ENCODE measurements around the gene ATXN1L. TPM values are rescaled to one million over a fixed set of nuclear protein-coding genes. Genes with fewer than 3 reads are reported as not detected.
"Not testable (repeated sequence)": the region's sequence is repeated elsewhere in the genome, so short reads cannot be mapped to it uniquely, and the experiment has no call there.

The ATXN1L gene
- total RNA-seq, 2 experiments from 2014 or later = 15.4 to 16.9 TPM

DNA sequence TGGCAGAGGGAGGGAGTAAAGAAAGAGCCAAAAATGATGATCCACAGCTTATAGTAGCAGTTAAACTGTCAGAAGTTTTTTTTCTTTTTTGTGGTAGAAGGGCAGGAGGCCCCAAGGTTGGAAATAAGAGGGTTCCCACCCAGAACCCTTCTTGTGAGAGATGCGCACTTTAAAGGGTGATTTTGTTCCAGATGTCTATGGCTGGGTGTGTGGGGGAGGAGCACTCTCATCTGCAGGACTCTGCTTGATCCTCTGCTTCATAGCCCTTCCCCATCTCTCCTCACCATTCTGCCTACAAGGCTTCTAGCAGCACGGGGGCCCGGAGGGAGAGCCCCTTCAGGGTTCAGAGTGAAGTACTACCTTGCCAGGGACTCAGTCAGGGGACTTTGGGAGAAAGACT, 6.4 kb downstream of the ATXN1L start:
- POLR2A ChIA-PET = interaction anchor here (0.6 kb wide), 1 partner anchor 53 kb away, joined by 4 read pairs; no protein-coding TSS in a partner anchor
- ATAC-seq = no peak

GRCh38 chr16:71852561-71852960, 6.8 kb downstream of the ATXN1L start:
- Mint-ChIP-seq H3K4me1 (peaks cover 59% of the 10 kb centered on the region), H3K36me3 (ENCODE audit: low read depth) (peaks cover 33% of the 10 kb centered on the region), H3K4me3 (no peak overlapping the region), H3K27ac (no peak overlapping the region), H3K9me3 (ENCODE audit: low read depth) (no peaks in the 10 kb centered on the region), H3K27me3 (no peaks in the 10 kb centered on the region)
- ChIA-PET POLR2A (interaction anchor here (0.5 kb wide), 1 partner anchor 184 kb away, joined by 4 read pairs; no protein-coding TSS in a partner anchor), CTCF (interaction anchor here (0.7 to 1.6 kb wide), 6 partner anchors 9 to 109 kb away, joined by 3 to 8 read pairs (median 4); partner anchors contain the start of gene ZNF821)
- DNase-seq (no peak), ATAC-seq (no peak)
- intact Hi-C loops (cut with DNase I, micrococcal nuclease) = no loop called here

More for the DNA sequence above, 6.4 kb downstream of the ATXN1L start:
- CTCF ChIA-PET = interaction anchor here (0.8 to 1.0 kb wide), 2 partner anchors 21 to 29 kb away, joined by 4 to 8 read pairs; no protein-coding TSS in a partner anchor
- intact Hi-C loops (cut with DNase I, micrococcal nuclease) = no loop called here
- H3K4me1 Mint-ChIP-seq = peaks cover 63% of the 10 kb centered on the region
- H3K27ac Mint-ChIP-seq = no peak overlapping the region
- no peaks in the 10 kb centered on the region for H3K27me3 Mint-ChIP-seq
- H3K9me3 Mint-ChIP-seq (ENCODE audit: low read depth) = no peaks in the 10 kb centered on the region
- no peak overlapping the region for H3K4me3 Mint-ChIP-seq
- DNase-seq = no peak
- H3K36me3 Mint-ChIP-seq (ENCODE audit: low read depth) = peaks cover 30% of the 10 kb centered on the region

DNA sequence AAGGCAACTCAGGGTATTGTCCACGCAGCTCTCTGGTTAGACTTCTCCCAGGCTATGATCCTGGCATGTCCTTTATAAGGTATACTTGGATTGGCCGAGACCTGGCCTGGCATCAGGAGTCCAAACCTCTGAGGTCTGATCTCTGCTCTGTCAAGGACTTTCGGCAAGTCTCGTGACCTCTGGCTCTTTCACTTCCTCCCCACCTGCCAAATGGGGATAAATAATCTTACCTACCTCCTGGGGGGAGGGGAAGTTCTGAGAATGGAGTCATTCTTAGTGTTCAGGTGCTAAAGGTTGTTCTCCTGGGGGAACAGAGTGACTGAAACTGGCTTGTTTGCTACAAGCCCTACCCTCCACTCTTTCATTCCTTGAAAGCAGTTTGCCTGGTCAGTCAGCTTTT, 7.6 kb downstream of the ATXN1L start:
- no peaks in the 10 kb centered on the region for H3K27me3 Mint-ChIP-seq
- ATAC-seq (no peak), DNase-seq (no peak)
- CTCF ChIA-PET = interaction anchor here (0.7 to 1.6 kb wide), 4 partner anchors 10 to 108 kb away, joined by 3 to 6 read pairs (median 4); partner anchors contain the start of gene ZNF821
- intact Hi-C loops (cut with DNase I, micrococcal nuclease) = no loop called here
- POLR2A ChIA-PET = no interaction called here
- no peak overlapping the region for H3K4me3 Mint-ChIP-seq
- peak overlapping the region; percentile 81 for H3K27ac Mint-ChIP-seq
- H3K4me1 Mint-ChIP-seq = peaks cover 52% of the 10 kb centered on the region
- no peaks in the 10 kb centered on the region for H3K9me3 Mint-ChIP-seq (ENCODE audit: low read depth)
- peaks cover 28% of the 10 kb centered on the region for H3K36me3 Mint-ChIP-seq (ENCODE audit: low read depth)

DNA sequence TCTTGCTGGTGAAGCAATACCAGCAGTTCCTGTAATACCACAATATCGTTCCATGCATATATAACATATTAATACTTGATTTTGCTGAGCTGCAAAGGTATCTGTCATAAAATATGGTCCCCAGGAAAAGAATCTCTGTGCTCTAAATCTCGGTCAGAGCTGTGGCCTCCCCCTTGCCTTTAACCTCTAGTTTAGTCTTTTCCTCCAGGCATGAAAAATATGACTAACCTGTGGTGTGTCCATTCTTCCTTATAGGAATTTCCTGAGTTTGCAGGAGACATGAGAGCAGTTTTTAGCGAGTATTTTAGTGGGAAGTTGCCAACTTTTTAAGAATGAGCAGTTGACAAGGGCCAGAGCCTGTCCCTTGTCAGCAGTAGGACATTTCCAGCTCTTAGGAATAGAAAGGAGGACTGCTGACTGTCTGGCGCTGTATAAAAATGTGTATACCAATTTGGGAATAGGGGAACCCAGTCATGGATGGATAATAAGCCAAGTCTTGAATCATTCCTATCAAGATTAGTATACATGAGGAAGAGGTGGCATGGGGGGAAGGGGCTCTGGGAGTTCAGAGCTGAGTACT, 8.7 kb downstream of the ATXN1L start:
- H3K27ac Mint-ChIP-seq = no peak overlapping the region
- no peaks in the 10 kb centered on the region for H3K27me3 Mint-ChIP-seq
- H3K4me3 Mint-ChIP-seq = no peak overlapping the region
- intact Hi-C loops (cut with DNase I, micrococcal nuclease) = no loop called here
- peaks cover 28% of the 10 kb centered on the region for H3K36me3 Mint-ChIP-seq (ENCODE audit: low read depth)
- no peaks in the 10 kb centered on the region for H3K9me3 Mint-ChIP-seq (ENCODE audit: low read depth)
- H3K4me1 Mint-ChIP-seq = peaks cover 50% of the 10 kb centered on the region
- ATAC-seq (no peak), DNase-seq (no peak)
- ChIA-PET POLR2A (interaction anchor here (0.6 kb wide), 1 partner anchor 1236 kb away, joined by 3 read pairs; no protein-coding TSS in a partner anchor), CTCF (interaction anchor here (0.7 to 1.4 kb wide), 2 partner anchors 10 to 17 kb away, joined by 3 to 4 read pairs; no protein-coding TSS in a partner anchor)

DNA sequence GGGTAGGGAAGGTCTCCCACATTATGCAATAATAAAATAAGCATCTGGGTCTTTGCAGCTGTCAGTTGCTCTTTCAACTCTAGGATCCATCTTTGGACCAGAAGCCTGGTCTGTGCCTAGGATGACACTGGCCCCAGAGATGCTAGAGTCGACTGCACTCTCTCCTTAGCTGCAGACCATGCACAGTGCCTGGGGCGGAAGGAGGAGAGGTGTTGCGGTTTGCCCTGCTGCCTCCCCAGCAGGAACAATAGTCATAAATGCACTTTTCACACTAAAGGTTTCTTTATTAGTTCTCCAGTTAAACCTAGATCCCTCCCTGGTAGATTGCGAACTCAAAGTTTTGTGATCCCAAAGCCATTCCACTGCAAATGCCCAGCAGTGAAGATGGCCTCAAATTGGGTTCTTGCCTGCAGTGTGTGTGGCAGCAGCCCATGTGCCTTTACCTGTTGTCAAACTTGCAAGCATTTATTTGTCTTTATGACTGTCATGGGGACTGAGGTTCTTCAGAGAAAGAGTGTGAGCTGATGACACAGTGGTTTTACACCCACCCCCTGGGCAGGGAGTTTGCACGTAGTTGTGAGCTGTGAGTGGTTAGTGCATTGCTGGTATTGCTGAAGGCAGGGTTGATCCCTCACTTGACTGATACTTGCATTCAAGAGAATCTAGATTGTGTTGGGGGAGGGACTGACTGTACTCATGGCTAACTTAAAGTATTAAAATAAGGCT, 10.3 kb downstream of the ATXN1L start:
- Mint-ChIP-seq H3K36me3 (ENCODE audit: low read depth) (peaks cover 21% of the 10 kb centered on the region), H3K27ac (peak overlapping the region; percentile 35), H3K4me1 (peaks cover 50% of the 10 kb centered on the region), H3K9me3 (ENCODE audit: low read depth) (no peaks in the 10 kb centered on the region), H3K4me3 (no peak overlapping the region), H3K27me3 (no peaks in the 10 kb centered on the region)
- ChIA-PET POLR2A (interaction anchor here (1.1 kb wide), 1 partner anchor 47 kb away, joined by 3 read pairs; the partner anchor contains the start of gene AP1G1), CTCF (interaction anchor here (2.8 kb wide), 1 partner anchor 26 kb away, joined by 21 read pairs; no protein-coding TSS in a partner anchor)
- ATAC-seq = peak; percentile 93
- peak; percentile 66 for DNase-seq
- intact Hi-C loops (cut with DNase I, micrococcal nuclease) = no loop called here

DNA sequence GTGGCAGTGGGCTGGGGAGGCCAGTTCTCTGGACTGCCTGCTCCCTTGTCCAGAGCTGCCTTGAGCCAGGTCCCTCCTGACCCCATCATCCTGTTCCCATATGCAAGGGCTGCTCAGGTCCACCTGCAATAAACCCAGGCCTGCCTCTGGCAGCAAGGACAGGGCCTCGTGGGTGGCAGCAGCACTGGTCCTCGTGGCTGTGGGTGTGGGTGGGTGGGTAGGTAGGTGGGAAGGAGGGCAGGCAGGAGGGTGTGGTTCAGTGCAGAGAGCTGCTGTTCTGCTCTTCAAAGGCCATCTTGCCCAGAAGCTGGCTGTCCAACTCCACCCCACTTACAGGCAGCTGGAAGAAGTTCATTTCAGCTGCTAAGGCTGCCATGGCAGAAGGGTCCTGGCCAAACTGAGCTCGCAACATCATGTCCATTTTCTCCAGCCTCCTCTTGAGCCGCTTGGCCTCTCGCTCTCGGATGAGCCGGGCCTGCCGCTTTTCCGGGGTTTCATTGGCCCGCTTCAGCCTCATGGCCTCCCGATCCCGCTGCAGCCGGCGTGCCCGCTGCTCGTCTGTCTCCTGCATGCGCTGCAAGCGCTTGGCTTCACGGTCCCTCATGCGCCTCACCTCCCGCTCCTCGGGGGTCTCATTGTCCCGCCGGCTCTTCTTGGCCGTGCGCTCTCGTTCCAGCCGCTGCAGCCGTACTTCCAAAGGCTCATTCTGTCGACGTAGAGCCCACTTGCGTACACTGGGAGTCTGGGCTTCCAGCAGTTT, 14.2 kb downstream of the ATXN1L start:
- Mint-ChIP-seq H3K27me3 (no peaks in the 10 kb centered on the region), H3K4me1 (peaks cover 28% of the 10 kb centered on the region), H3K27ac (no peak overlapping the region), H3K36me3 (ENCODE audit: low read depth) (peaks cover 26% of the 10 kb centered on the region), H3K4me3 (no peak overlapping the region), H3K9me3 (ENCODE audit: low read depth) (no peaks in the 10 kb centered on the region)
- ChIA-PET POLR2A (interaction anchor here (0.5 kb wide), 1 partner anchor 56 kb away, joined by 3 read pairs; no protein-coding TSS in a partner anchor), CTCF (interaction anchor here (0.5 to 0.7 kb wide), 2 partner anchors 45 to 47 kb away, joined by 3 to 4 read pairs; no protein-coding TSS in a partner anchor)
- ATAC-seq (no peak), DNase-seq (no peak)
- intact Hi-C loops (cut with DNase I, micrococcal nuclease) = loop anchor here in 1 of 2 experiments (1.0 kb wide), 1 partner anchor 12 kb away; no protein-coding TSS in a partner anchor

- CTCF ChIA-PET = interaction anchor here (1.5 to 2.6 kb wide), 2 partner anchors 10 to 19 kb away, joined by 5 to 10 read pairs; no protein-coding TSS in a partner anchor
- H3K36me3 Mint-ChIP-seq (ENCODE audit: low read depth) = peaks cover 19% of the 10 kb centered on the region
- H3K9me3 Mint-ChIP-seq (ENCODE audit: low read depth) = no peaks in the 10 kb centered on the region
- POLR2A ChIA-PET = no interaction called here
- intact Hi-C loops (cut with DNase I, micrococcal nuclease) = loop anchor here in 1 of 2 experiments (2.0 kb wide), 1 partner anchor 17 kb away; no protein-coding TSS in a partner anchor
- no peaks in the 10 kb centered on the region for H3K27me3 Mint-ChIP-seq
- no peak for ATAC-seq
- H3K4me3 Mint-ChIP-seq = no peak overlapping the region
- H3K27ac Mint-ChIP-seq = no peak overlapping the region
- H3K4me1 Mint-ChIP-seq = peaks cover 16% of the 10 kb centered on the region
- DNase-seq = no peak
Measured at GRCh38 chr16:71863995-71864394, 18.2 kb downstream of the ATXN1L start.

GRCh38 chr16:71865173-71865863, 19.5 kb downstream of the ATXN1L start:
- DNase-seq (no peak), ATAC-seq (peak; percentile 82)
- H3K4me3 Mint-ChIP-seq = no peak overlapping the region
- H3K27me3 Mint-ChIP-seq = no peaks in the 10 kb centered on the region
- H3K4me1 Mint-ChIP-seq = peaks cover 22% of the 10 kb centered on the region
- peaks cover 17% of the 10 kb centered on the region for H3K36me3 Mint-ChIP-seq (ENCODE audit: low read depth)
- H3K27ac Mint-ChIP-seq = peak overlapping the region; percentile 55
- intact Hi-C loops (cut with DNase I, micrococcal nuclease) = loop anchor here in 1 of 2 experiments (2.0 kb wide), 1 partner anchor 19 kb away; no protein-coding TSS in a partner anchor
- ChIA-PET POLR2A (interaction anchor here (0.6 kb wide), 1 partner anchor 19 kb away, joined by 7 read pairs; no protein-coding TSS in a partner anchor), CTCF (interaction anchor here (0.5 to 3.1 kb wide), 6 partner anchors 9 to 425 kb away, joined by 3 to 22 read pairs (median 4); partner anchors contain the start of gene ZNF821)
- no peaks in the 10 kb centered on the region for H3K9me3 Mint-ChIP-seq (ENCODE audit: low read depth)

DNA sequence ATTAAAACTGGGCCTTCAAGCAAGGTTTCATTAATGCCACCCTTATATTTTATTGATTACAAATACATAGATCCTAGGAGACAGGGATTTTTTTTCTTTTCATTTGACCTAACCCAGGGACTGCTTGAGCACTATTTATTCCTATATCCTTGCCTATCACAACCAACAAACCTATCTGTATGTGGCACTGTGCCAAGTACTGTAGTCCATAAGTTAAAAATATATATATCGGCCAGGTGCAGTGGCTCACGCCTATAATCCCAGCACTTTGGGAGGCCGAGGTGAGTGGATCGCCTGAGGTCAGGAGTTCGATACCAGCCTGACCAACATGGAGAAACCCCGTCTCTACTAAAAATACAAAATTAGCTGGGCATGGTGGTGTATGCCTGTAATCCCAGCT, 21.4 kb downstream of the ATXN1L start:
- Mint-ChIP-seq H3K4me1 (peaks cover 30% of the 10 kb centered on the region), H3K36me3 (ENCODE audit: low read depth) (peaks cover 12% of the 10 kb centered on the region)
- H3K9me3 Mint-ChIP-seq (ENCODE audit: low read depth); ATAC-seq; intact Hi-C loops (cut with DNase I, micrococcal nuclease); H3K27me3 Mint-ChIP-seq; POLR2A ChIA-PET; H3K27ac Mint-ChIP-seq; H3K4me3 Mint-ChIP-seq; DNase-seq: not testable (repeated sequence)
- CTCF ChIA-PET = interaction anchor here (0.8 to 3.1 kb wide), 2 partner anchors 15 to 428 kb away, joined by 3 to 22 read pairs; partner anchors contain the start of gene ZNF821

GRCh38 chr16:71867939-71868338, 22.2 kb downstream of the ATXN1L start:
- ChIA-PET CTCF (interaction anchor here (0.6 kb wide), 1 partner anchor 12 kb away, joined by 3 read pairs; no protein-coding TSS in a partner anchor), POLR2A (no interaction called here)
- DNase-seq = no peak
- intact Hi-C loops (cut with DNase I, micrococcal nuclease) = no loop called here
- Mint-ChIP-seq H3K36me3 (ENCODE audit: low read depth) (peaks cover 12% of the 10 kb centered on the region), H3K4me3 (no peak overlapping the region), H3K4me1 (peaks cover 37% of the 10 kb centered on the region), H3K9me3 (ENCODE audit: low read depth) (no peaks in the 10 kb centered on the region), H3K27ac (no peak overlapping the region), H3K27me3 (no peaks in the 10 kb centered on the region)
- no peak for ATAC-seq

Data from activated CD4-positive, alpha-beta T cell treated with anti-CD3 and anti-CD28 coated beads for 36 hours (primary cell).